ENCODE measurements around the gene ABLIM3.

ABLIM3 gene

GRCh38 chr5:149099920-149100319 is 41.4 kb upstream of the ABLIM3 start:
- no peak overlapping the region for H3K4me3 ChIP-seq (ENCODE audit: insufficient read depth, low read length, poor library complexity, severe bottlenecking)
- H3K9ac ChIP-seq (ENCODE audit: low read length), result no peak overlapping the region
- H3K9me3 ChIP-seq (ENCODE audit: insufficient read depth, low read length), result no peaks in the 10 kb centered on the region
- H4K20me1 ChIP-seq (ENCODE audit: low read depth, low read length), result no peaks in the 10 kb centered on the region
- no peak overlapping the region for H3K4me2 ChIP-seq (ENCODE audit: low read depth, low read length, poor library complexity, severe bottlenecking)
- TF ChIP-seq CTCF (IDR thresholded peaks at IDR 0.05; ENCODE audit: insufficient read depth, low read length, poor library complexity, severe bottlenecking) (no peak), EZH2phosphoT487 (conservative IDR thresholded peaks at IDR 0.05; ENCODE audit: low read length) (no peak)
- H3K27me3 ChIP-seq (ENCODE audit: low read length), result no peaks in the 10 kb centered on the region
- no peak overlapping the region for H2AFZ ChIP-seq (ENCODE audit: low read depth, low read length, severe bottlenecking)
- no peak overlapping the region for H3K27ac ChIP-seq (ENCODE audit: low read depth, low read length)
- H3K79me2 ChIP-seq (ENCODE audit: insufficient read depth, low read length), result no peaks in the 10 kb centered on the region
- H3F3A ChIP-seq (ENCODE audit: insufficient read depth), result no peaks in the 10 kb centered on the region
- no peaks in the 10 kb centered on the region for H3K9me2 ChIP-seq (replicated peaks; ENCODE audit: insufficient read depth, low read length)
- H3K36me3 ChIP-seq (ENCODE audit: low read length), result no peaks in the 10 kb centered on the region

- Histone ChIP-seq H3F3A (ENCODE audit: insufficient read depth) (no peaks in the 10 kb centered on the region), H3K4me3 (ENCODE audit: insufficient read depth, low read length, poor library complexity, severe bottlenecking) (no peak overlapping the region), H2AFZ (ENCODE audit: low read depth, low read length, severe bottlenecking) (no peak overlapping the region), H3K79me2 (ENCODE audit: insufficient read depth, low read length) (no peaks in the 10 kb centered on the region), H3K36me3 (ENCODE audit: low read length) (no peaks in the 10 kb centered on the region), H3K9ac (ENCODE audit: low read length) (no peak overlapping the region), H3K9me2 (replicated peaks; ENCODE audit: insufficient read depth, low read length) (no peaks in the 10 kb centered on the region), H3K9me3 (ENCODE audit: insufficient read depth, low read length) (no peaks in the 10 kb centered on the region), H3K27ac (ENCODE audit: low read depth, low read length) (no peak overlapping the region), H4K20me1 (ENCODE audit: low read depth, low read length) (no peaks in the 10 kb centered on the region), H3K27me3 (ENCODE audit: low read length) (no peaks in the 10 kb centered on the region), H3K4me2 (ENCODE audit: low read depth, low read length, poor library complexity, severe bottlenecking) (no peak overlapping the region)
- TF ChIP-seq CTCF (IDR thresholded peaks at IDR 0.05; ENCODE audit: insufficient read depth, low read length, poor library complexity, severe bottlenecking), result no peak
- TF ChIP-seq EZH2phosphoT487 (conservative IDR thresholded peaks at IDR 0.05; ENCODE audit: low read length), result no peak
Measured at GRCh38 chr5:149100331-149100730, 41.0 kb upstream of the ABLIM3 start.

- Histone ChIP-seq H3K79me2 (ENCODE audit: insufficient read depth, low read length) (no peaks in the 10 kb centered on the region), H3K9me3 (ENCODE audit: insufficient read depth, low read length) (no peaks in the 10 kb centered on the region), H3K4me3 (ENCODE audit: insufficient read depth, low read length, poor library complexity, severe bottlenecking) (no peak overlapping the region), H2AFZ (ENCODE audit: low read depth, low read length, severe bottlenecking) (no peak overlapping the region), H3F3A (ENCODE audit: insufficient read depth) (no peaks in the 10 kb centered on the region), H3K4me2 (ENCODE audit: low read depth, low read length, poor library complexity, severe bottlenecking) (no peak overlapping the region), H3K27me3 (ENCODE audit: low read length) (no peaks in the 10 kb centered on the region), H3K9ac (ENCODE audit: low read length) (no peak overlapping the region), H3K9me2 (replicated peaks; ENCODE audit: insufficient read depth, low read length) (no peaks in the 10 kb centered on the region), H4K20me1 (ENCODE audit: low read depth, low read length) (no peaks in the 10 kb centered on the region), H3K27ac (ENCODE audit: low read depth, low read length) (no peak overlapping the region), H3K36me3 (ENCODE audit: low read length) (no peaks in the 10 kb centered on the region)
- no peak for TF ChIP-seq EZH2phosphoT487 (conservative IDR thresholded peaks at IDR 0.05; ENCODE audit: low read length)
- no peak for TF ChIP-seq CTCF (IDR thresholded peaks at IDR 0.05; ENCODE audit: insufficient read depth, low read length, poor library complexity, severe bottlenecking)
Measured at GRCh38 chr5:149108651-149109280, 32.5 kb upstream of the ABLIM3 start.

All from SU-DHL-6 (cell line).